Loucy (cell line): ENCODE results near the gene PPM1N.

ENCODE experiments used
- H2AFZ ChIP-seq: fragments of 200-600 bp; sonication (generic); 2 replicates; pipeline ENCODE4 v1.6.0; 2016; ENCODE audit warnings: antibody characterized with exemption, mild to moderate bottlenecking, low read length, moderate library complexity
- H3F3A ChIP-seq: fragments of 200-600 bp; 2 replicates; pipeline ENCODE4 v1.6.0; 2016; ENCODE audit warnings: antibody characterized with exemption, low read depth, mild to moderate bottlenecking
- H3K27me3 ChIP-seq: fragments of 200-600 bp; sonication (generic); 2 replicates; pipeline ENCODE4 v1.6.1; 2014; ENCODE audit warnings: low read length, mild to moderate bottlenecking; ENCODE audit not compliant: insufficient read depth, poor library complexity, severe bottlenecking
- H3K36me3 ChIP-seq: fragments of 200-600 bp; sonication (generic); 2 replicates; pipeline ENCODE4 v1.6.1; 2016; ENCODE audit warnings: low read length; ENCODE audit not compliant: insufficient read depth
- H3K4me1 ChIP-seq: fragments of 200-600 bp; sonication (generic); 2 replicates; pipeline ENCODE4 v1.5.1; 2014; ENCODE audit warnings: low read length, mild to moderate bottlenecking; ENCODE audit not compliant: insufficient read depth, poor library complexity, severe bottlenecking
- H3K4me2 ChIP-seq: fragments of 200-600 bp; sonication (generic); 2 replicates; pipeline ENCODE4 v1.6.0; 2014; ENCODE audit warnings: antibody characterized with exemption, low read length, low read depth, mild to moderate bottlenecking; ENCODE audit not compliant: poor library complexity, severe bottlenecking
- H3K4me3 ChIP-seq: fragments of 200-600 bp; sonication (generic); 2 replicates; pipeline ENCODE4 v1.5.1; 2014; ENCODE audit warnings: low read length, mild to moderate bottlenecking, mixed read lengths; ENCODE audit not compliant: poor library complexity, severe bottlenecking
- H3K79me2 ChIP-seq: fragments of 200-600 bp; sonication (generic); 2 replicates; pipeline ENCODE4 v1.6.1; 2014; ENCODE audit warnings: low read length; ENCODE audit not compliant: insufficient read depth
- H3K9ac ChIP-seq: fragments of 200-600 bp; sonication (generic); 2 replicates; pipeline ENCODE4 v1.6.0; 2014; ENCODE audit warnings: mild to moderate bottlenecking, low read depth, low read length, moderate library complexity; ENCODE audit not compliant: poor library complexity, severe bottlenecking
- H3K9me2 ChIP-seq: fragments of 200-600 bp; sonication (generic); replicated peaks from 2 replicates; pipeline ENCODE4 v1.6.1; 2016; ENCODE audit warnings: low read depth, low read length, mixed read lengths
- H3K9me3 ChIP-seq: fragments of 200-600 bp; sonication (generic); 2 replicates; pipeline ENCODE4 v1.6.1; 2014; ENCODE audit warnings: mild to moderate bottlenecking, antibody characterized with exemption, low read length, low read depth; ENCODE audit not compliant: insufficient read depth
- H4K20me1 ChIP-seq: fragments of 200-600 bp; sonication (generic); 2 replicates; pipeline ENCODE4 v1.6.0; 2014; ENCODE audit warnings: antibody characterized with exemption, low read length, mild to moderate bottlenecking; ENCODE audit not compliant: insufficient read depth, poor library complexity, severe bottlenecking
- CTCF ChIP-seq: fragments of 200-600 bp; sonication (generic); conservative IDR thresholded peaks from 2 replicates; pipeline ENCODE4 v1.5.1; 2014; ENCODE audit warnings: mild to moderate bottlenecking, antibody characterized with exemption, low read length
- EZH2phosphoT487 ChIP-seq: fragments of 200-600 bp; IDR thresholded peaks from 2 replicates; pipeline ENCODE4 v1.6.1; 2018; ENCODE audit warnings: antibody characterized with exemption, mild to moderate bottlenecking, moderate library complexity, borderline replicate concordance

The PPM1N gene

GRCh38 chr19:45473682-45474605 is 24.3 kb upstream of the PPM1N start:
- Histone ChIP-seq H3F3A (no peaks in the 10 kb centered on the region), H3K4me1 (peaks cover 16% of the 10 kb centered on the region), H3K4me2 (no peak overlapping the region), H3K4me3 (no peak overlapping the region), H3K36me3 (no peaks in the 10 kb centered on the region), H3K9me3 (no peaks in the 10 kb centered on the region), H2AFZ (no peak overlapping the region), H3K9ac (no peak overlapping the region), H3K9me2 (no peaks in the 10 kb centered on the region), H3K27me3 (no peaks in the 10 kb centered on the region), H4K20me1 (no peaks in the 10 kb centered on the region), H3K79me2 (no peaks in the 10 kb centered on the region)
- TF ChIP-seq CTCF: no peak
- TF ChIP-seq EZH2phosphoT487: no peak

GRCh38 chr19:45474606-45475521 is 23.4 kb upstream of the PPM1N start:
- no peaks in the 10 kb centered on the region for H3K36me3 ChIP-seq
- H3K4me2 ChIP-seq: no peak overlapping the region
- no peaks in the 10 kb centered on the region for H3F3A ChIP-seq
- H3K4me1 ChIP-seq: peaks cover 12% of the 10 kb centered on the region
- no peak overlapping the region for H2AFZ ChIP-seq
- H4K20me1 ChIP-seq: no peaks in the 10 kb centered on the region
- H3K9me3 ChIP-seq: no peaks in the 10 kb centered on the region
- no peaks in the 10 kb centered on the region for H3K27me3 ChIP-seq
- H3K79me2 ChIP-seq: no peaks in the 10 kb centered on the region
- no peak overlapping the region for H3K4me3 ChIP-seq
- TF ChIP-seq CTCF (no peak), EZH2phosphoT487 (no peak)
- no peaks in the 10 kb centered on the region for H3K9me2 ChIP-seq
- H3K9ac ChIP-seq: no peak overlapping the region

- Histone ChIP-seq H3K4me2 (no peak overlapping the region), H3K79me2 (no peaks in the 10 kb centered on the region), H3K27me3 (no peaks in the 10 kb centered on the region), H3K9me2 (no peaks in the 10 kb centered on the region), H3K4me3 (no peak overlapping the region), H3K9me3 (no peaks in the 10 kb centered on the region), H3K4me1 (peaks cover 6% of the 10 kb centered on the region), H3K36me3 (no peaks in the 10 kb centered on the region), H3K9ac (no peak overlapping the region), H3F3A (no peaks in the 10 kb centered on the region), H4K20me1 (no peaks in the 10 kb centered on the region), H2AFZ (no peak overlapping the region)
- TF ChIP-seq EZH2phosphoT487 (no peak), CTCF (no peak)
Measured at GRCh38 chr19:45475537-45476291, 22.5 kb upstream of the PPM1N start.
